ENCODE data around the gene DLGAP1. TPM values are rescaled to one million over a fixed set of nuclear protein-coding genes. Genes with fewer than 3 reads are reported as not detected.

Gene DLGAP1
- total and polyA plus RNA-seq, 3 experiments from 2014 or later: 0.07 to 0.46 TPM; not detected in 1

GRCh38 chr18:3596637-3597384 is 858.3 kb downstream of the DLGAP1 start:
- Histone ChIP-seq H3K9me3 (ENCODE audit: low read length) (no peaks in the 10 kb centered on the region), H3K4me1 (ENCODE audit: insufficient read depth, low read length) (peaks cover 41% of the 10 kb centered on the region), H3K27ac (ENCODE audit: low read depth, low read length) (peak overlapping the region; percentile 95), H3K4me3 (ENCODE audit: low read length) (peak overlapping the region; percentile 74), H3K36me3 (ENCODE audit: insufficient read depth, low read length) (no peaks in the 10 kb centered on the region), H3K27me3 (ENCODE audit: insufficient read depth, low read length, poor library complexity, severe bottlenecking) (no peaks in the 10 kb centered on the region)
- H3K9me3 Mint-ChIP-seq: no peaks in the 10 kb centered on the region
- H3K27me3 Mint-ChIP-seq: no peaks in the 10 kb centered on the region
- peak in 4 of 5 donors; percentile 30 to 62 (median 38) for DNase-seq
- peaks cover 48 to 69% (median 53%) of the 10 kb centered on the region in 3 donors for H3K4me1 Mint-ChIP-seq
- H3K36me3 Mint-ChIP-seq: peaks cover 3 to 41% (median 4%) of the 10 kb centered on the region in 3 donors
- H3K27ac Mint-ChIP-seq: peak overlapping the region; percentile 97 to 100 (median 99)
- peak overlapping the region; percentile 94 to 98 (median 95) for H3K4me3 Mint-ChIP-seq
- CTCF ChIA-PET: interaction anchor here (0.7 to 7.2 kb wide), 11 partner anchors 9 to 336 kb away, joined by 3 to 100 read pairs (median 4); no protein-coding TSS in a partner anchor
- POLR2A ChIA-PET: interaction anchor here (0.9 to 4.6 kb wide), 3 partner anchors 10 to 138 kb away, joined by 7 to 56 read pairs (median 9); no protein-coding TSS in a partner anchor

- H3K4me1 Mint-ChIP-seq: peaks cover 49 to 70% (median 54%) of the 10 kb centered on the region in 3 donors
- Histone ChIP-seq H3K27me3 (ENCODE audit: insufficient read depth, low read length, poor library complexity, severe bottlenecking) (no peaks in the 10 kb centered on the region), H3K4me3 (ENCODE audit: low read length) (peak overlapping the region; percentile 74), H3K36me3 (ENCODE audit: insufficient read depth, low read length) (no peaks in the 10 kb centered on the region), H3K4me1 (ENCODE audit: insufficient read depth, low read length) (peaks cover 41% of the 10 kb centered on the region), H3K9me3 (ENCODE audit: low read length) (no peaks in the 10 kb centered on the region), H3K27ac (ENCODE audit: low read depth, low read length) (peak overlapping the region; percentile 95)
- ChIA-PET CTCF (interaction anchor here (0.7 to 7.2 kb wide), 11 partner anchors 10 to 335 kb away, joined by 3 to 100 read pairs (median 4); no protein-coding TSS in a partner anchor), POLR2A (interaction anchor here (0.5 to 4.6 kb wide), 6 partner anchors 11 to 311 kb away, joined by 3 to 56 read pairs (median 6); no protein-coding TSS in a partner anchor)
- no peak for DNase-seq
- peak overlapping the region; percentile 97 to 100 (median 99) for H3K27ac Mint-ChIP-seq
- H3K9me3 Mint-ChIP-seq: no peaks in the 10 kb centered on the region
- H3K27me3 Mint-ChIP-seq: no peaks in the 10 kb centered on the region
- peak overlapping the region; percentile 94 to 98 (median 95) for H3K4me3 Mint-ChIP-seq
- H3K36me3 Mint-ChIP-seq: peaks cover 3 to 41% (median 4%) of the 10 kb centered on the region in 3 donors
Measured at GRCh38 chr18:3596324-3596636, 858.8 kb downstream of the DLGAP1 start.

GRCh38 chr18:3595369-3596273 is 859.5 kb downstream of the DLGAP1 start:
- Mint-ChIP-seq H3K4me1 (peaks cover 49 to 70% (median 54%) of the 10 kb centered on the region in 3 donors), H3K27ac (peak overlapping the region; percentile 97 to 100 (median 99)), H3K9me3 (no peaks in the 10 kb centered on the region), H3K27me3 (no peaks in the 10 kb centered on the region), H3K4me3 (peak overlapping the region; percentile 94 to 98 (median 95)), H3K36me3 (peaks cover 3 to 41% (median 4%) of the 10 kb centered on the region in 3 donors)
- Histone ChIP-seq H3K4me3 (ENCODE audit: low read length) (peak overlapping the region; percentile 74), H3K36me3 (ENCODE audit: insufficient read depth, low read length) (no peaks in the 10 kb centered on the region), H3K9me3 (ENCODE audit: low read length) (no peaks in the 10 kb centered on the region), H3K27me3 (ENCODE audit: insufficient read depth, low read length, poor library complexity, severe bottlenecking) (no peaks in the 10 kb centered on the region), H3K27ac (ENCODE audit: low read depth, low read length) (peak overlapping the region; percentile 95), H3K4me1 (ENCODE audit: insufficient read depth, low read length) (peaks cover 41% of the 10 kb centered on the region)
- peak in 2 of 5 donors; percentile 11 to 13 for DNase-seq
- ChIA-PET CTCF (interaction anchor here (0.7 to 7.2 kb wide), 15 partner anchors 8 to 335 kb away, joined by 3 to 100 read pairs (median 6); no protein-coding TSS in a partner anchor), POLR2A (interaction anchor here (0.5 to 4.6 kb wide), 14 partner anchors 7 to 310 kb away, joined by 3 to 56 read pairs (median 14); partner anchors contain the start of gene TGIF1)

- no peaks in the 10 kb centered on the region for H3K27me3 ChIP-seq (ENCODE audit: insufficient read depth, low read length, poor library complexity, severe bottlenecking)
- H3K4me1 ChIP-seq (ENCODE audit: insufficient read depth, low read length): peaks cover 41% of the 10 kb centered on the region
- no peaks in the 10 kb centered on the region for H3K27me3 Mint-ChIP-seq
- CTCF ChIA-PET: interaction anchor here (0.8 to 7.2 kb wide), 21 partner anchors 8 to 331 kb away, joined by 3 to 100 read pairs (median 4); no protein-coding TSS in a partner anchor
- H3K4me3 Mint-ChIP-seq: peak overlapping the region; percentile 94 to 98 (median 95)
- no peaks in the 10 kb centered on the region for H3K9me3 Mint-ChIP-seq
- peak overlapping the region; percentile 74 for H3K4me3 ChIP-seq (ENCODE audit: low read length)
- peak overlapping the region; percentile 97 to 100 (median 99) for H3K27ac Mint-ChIP-seq
- H3K36me3 ChIP-seq (ENCODE audit: insufficient read depth, low read length): no peaks in the 10 kb centered on the region
- POLR2A ChIA-PET: interaction anchor here (1.3 to 4.6 kb wide), 12 partner anchors 8 to 348 kb away, joined by 8 to 56 read pairs (median 18); partner anchors contain the start of genes MYL12A and TGIF1
- H3K4me1 Mint-ChIP-seq: peaks cover 49 to 69% (median 54%) of the 10 kb centered on the region in 3 donors
- H3K36me3 Mint-ChIP-seq: peaks cover 3 to 41% (median 4%) of the 10 kb centered on the region in 3 donors
- peak overlapping the region; percentile 95 for H3K27ac ChIP-seq (ENCODE audit: low read depth, low read length)
- DNase-seq: peak in 1 of 5 donors; percentile 15
- no peaks in the 10 kb centered on the region for H3K9me3 ChIP-seq (ENCODE audit: low read length)
Measured at GRCh38 chr18:3594760-3595368, 860.2 kb downstream of the DLGAP1 start.

GRCh38 chr18:3593904-3594759 is 861.0 kb downstream of the DLGAP1 start:
- H3K4me1 ChIP-seq (ENCODE audit: insufficient read depth, low read length): peaks cover 41% of the 10 kb centered on the region

GRCh38 chr18:3593381-3593903 is 861.7 kb downstream of the DLGAP1 start:
- peak overlapping the region; percentile 59 for H3K4me3 ChIP-seq (ENCODE audit: low read length)
- Mint-ChIP-seq H3K4me1 (peaks cover 49 to 58% (median 54%) of the 10 kb centered on the region in 3 donors), H3K9me3 (no peaks in the 10 kb centered on the region), H3K4me3 (peak overlapping the region; percentile 94 to 98 (median 95)), H3K27me3 (no peaks in the 10 kb centered on the region), H3K27ac (peak overlapping the region; percentile 97 to 100 (median 99)), H3K36me3 (peaks cover 3 to 39% (median 4%) of the 10 kb centered on the region in 3 donors)
- no peaks in the 10 kb centered on the region for H3K36me3 ChIP-seq (ENCODE audit: insufficient read depth, low read length)
- CTCF ChIA-PET: interaction anchor here (0.6 to 7.2 kb wide), 24 partner anchors 8 to 347 kb away, joined by 3 to 100 read pairs (median 4); partner anchors contain the start of gene MYL12A
- POLR2A ChIA-PET: interaction anchor here (0.7 to 4.6 kb wide), 15 partner anchors 8 to 346 kb away, joined by 3 to 56 read pairs (median 18); partner anchors contain the start of genes MYL12A and TGIF1
- no peaks in the 10 kb centered on the region for H3K27me3 ChIP-seq (ENCODE audit: insufficient read depth, low read length, poor library complexity, severe bottlenecking)
- no peaks in the 10 kb centered on the region for H3K9me3 ChIP-seq (ENCODE audit: low read length)
- peak overlapping the region; percentile 95 for H3K27ac ChIP-seq (ENCODE audit: low read depth, low read length)
- H3K4me1 ChIP-seq (ENCODE audit: insufficient read depth, low read length): peaks cover 41% of the 10 kb centered on the region
- DNase-seq: peak in 1 of 5 donors; percentile 52

More at GRCh38 chr18:3593904-3594759, 861.0 kb downstream of the DLGAP1 start:
- POLR2A ChIA-PET: interaction anchor here (0.6 to 4.6 kb wide), 20 partner anchors 8 to 347 kb away, joined by 3 to 56 read pairs (median 8); partner anchors contain the start of genes MYL12A and TGIF1
- Mint-ChIP-seq H3K27me3 (no peaks in the 10 kb centered on the region), H3K4me1 (peaks cover 49 to 65% (median 54%) of the 10 kb centered on the region in 3 donors), H3K4me3 (peak overlapping the region; percentile 94 to 98 (median 95)), H3K36me3 (peaks cover 3 to 39% (median 4%) of the 10 kb centered on the region in 3 donors), H3K9me3 (no peaks in the 10 kb centered on the region), H3K27ac (peak overlapping the region; percentile 97 to 100 (median 99))
- peak overlapping the region; percentile 74 for H3K4me3 ChIP-seq (ENCODE audit: low read length)
- H3K27ac ChIP-seq (ENCODE audit: low read depth, low read length): peak overlapping the region; percentile 95
- peak; percentile 77 to 95 (median 93) for DNase-seq
- CTCF ChIA-PET: interaction anchor here (0.6 to 7.2 kb wide), 30 partner anchors 9 to 348 kb away, joined by 3 to 100 read pairs (median 4); partner anchors contain the start of gene MYL12A
- no peaks in the 10 kb centered on the region for H3K36me3 ChIP-seq (ENCODE audit: insufficient read depth, low read length)
- no peaks in the 10 kb centered on the region for H3K27me3 ChIP-seq (ENCODE audit: insufficient read depth, low read length, poor library complexity, severe bottlenecking)
- H3K9me3 ChIP-seq (ENCODE audit: low read length): no peaks in the 10 kb centered on the region

Measured in CD8-positive, alpha-beta memory T cell (primary cell).